Loucy (cell line): ENCODE measurements around the gene SELENOI.

Experiments
- H2AFZ ChIP-seq: fragments of 200-600 bp; sonication (generic); 2 replicates; pipeline ENCODE4 v1.6.0; 2016; ENCODE audit warnings: antibody characterized with exemption, mild to moderate bottlenecking, low read length, moderate library complexity
- H3F3A ChIP-seq: fragments of 200-600 bp; 2 replicates; pipeline ENCODE4 v1.6.0; 2016; ENCODE audit warnings: antibody characterized with exemption, low read depth, mild to moderate bottlenecking
- H3K27me3 ChIP-seq: fragments of 200-600 bp; sonication (generic); 2 replicates; pipeline ENCODE4 v1.6.1; 2014; ENCODE audit warnings: low read length, mild to moderate bottlenecking; ENCODE audit not compliant: insufficient read depth, poor library complexity, severe bottlenecking
- H3K36me3 ChIP-seq: fragments of 200-600 bp; sonication (generic); 2 replicates; pipeline ENCODE4 v1.6.1; 2016; ENCODE audit warnings: low read length; ENCODE audit not compliant: insufficient read depth
- H3K4me1 ChIP-seq: fragments of 200-600 bp; sonication (generic); 2 replicates; pipeline ENCODE4 v1.5.1; 2014; ENCODE audit warnings: low read length, mild to moderate bottlenecking; ENCODE audit not compliant: insufficient read depth, poor library complexity, severe bottlenecking
- H3K4me2 ChIP-seq: fragments of 200-600 bp; sonication (generic); 2 replicates; pipeline ENCODE4 v1.6.0; 2014; ENCODE audit warnings: antibody characterized with exemption, low read length, low read depth, mild to moderate bottlenecking; ENCODE audit not compliant: poor library complexity, severe bottlenecking
- H3K4me3 ChIP-seq: fragments of 200-600 bp; sonication (generic); 2 replicates; pipeline ENCODE4 v1.5.1; 2014; ENCODE audit warnings: low read length, mild to moderate bottlenecking, mixed read lengths; ENCODE audit not compliant: poor library complexity, severe bottlenecking
- H3K79me2 ChIP-seq: fragments of 200-600 bp; sonication (generic); 2 replicates; pipeline ENCODE4 v1.6.1; 2014; ENCODE audit warnings: low read length; ENCODE audit not compliant: insufficient read depth
- H3K9ac ChIP-seq: fragments of 200-600 bp; sonication (generic); 2 replicates; pipeline ENCODE4 v1.6.0; 2014; ENCODE audit warnings: mild to moderate bottlenecking, low read depth, low read length, moderate library complexity; ENCODE audit not compliant: poor library complexity, severe bottlenecking
- H3K9me2 ChIP-seq: fragments of 200-600 bp; sonication (generic); replicated peaks from 2 replicates; pipeline ENCODE4 v1.6.1; 2016; ENCODE audit warnings: low read depth, low read length, mixed read lengths
- H3K9me3 ChIP-seq: fragments of 200-600 bp; sonication (generic); 2 replicates; pipeline ENCODE4 v1.6.1; 2014; ENCODE audit warnings: mild to moderate bottlenecking, antibody characterized with exemption, low read length, low read depth; ENCODE audit not compliant: insufficient read depth
- H4K20me1 ChIP-seq: fragments of 200-600 bp; sonication (generic); 2 replicates; pipeline ENCODE4 v1.6.0; 2014; ENCODE audit warnings: antibody characterized with exemption, low read length, mild to moderate bottlenecking; ENCODE audit not compliant: insufficient read depth, poor library complexity, severe bottlenecking
- EZH2phosphoT487 ChIP-seq: fragments of 200-600 bp; IDR thresholded peaks from 2 replicates; pipeline ENCODE4 v1.6.1; 2018; ENCODE audit warnings: antibody characterized with exemption, mild to moderate bottlenecking, moderate library complexity, borderline replicate concordance
- TF ChIP-seq, protein P1 (sequence below): fragments of 200-600 bp; sonication (generic); conservative IDR thresholded peaks from 2 replicates; pipeline ENCODE4 v1.5.1; 2014; ENCODE audit warnings: mild to moderate bottlenecking, antibody characterized with exemption, low read length

SELENOI gene

DNA sequence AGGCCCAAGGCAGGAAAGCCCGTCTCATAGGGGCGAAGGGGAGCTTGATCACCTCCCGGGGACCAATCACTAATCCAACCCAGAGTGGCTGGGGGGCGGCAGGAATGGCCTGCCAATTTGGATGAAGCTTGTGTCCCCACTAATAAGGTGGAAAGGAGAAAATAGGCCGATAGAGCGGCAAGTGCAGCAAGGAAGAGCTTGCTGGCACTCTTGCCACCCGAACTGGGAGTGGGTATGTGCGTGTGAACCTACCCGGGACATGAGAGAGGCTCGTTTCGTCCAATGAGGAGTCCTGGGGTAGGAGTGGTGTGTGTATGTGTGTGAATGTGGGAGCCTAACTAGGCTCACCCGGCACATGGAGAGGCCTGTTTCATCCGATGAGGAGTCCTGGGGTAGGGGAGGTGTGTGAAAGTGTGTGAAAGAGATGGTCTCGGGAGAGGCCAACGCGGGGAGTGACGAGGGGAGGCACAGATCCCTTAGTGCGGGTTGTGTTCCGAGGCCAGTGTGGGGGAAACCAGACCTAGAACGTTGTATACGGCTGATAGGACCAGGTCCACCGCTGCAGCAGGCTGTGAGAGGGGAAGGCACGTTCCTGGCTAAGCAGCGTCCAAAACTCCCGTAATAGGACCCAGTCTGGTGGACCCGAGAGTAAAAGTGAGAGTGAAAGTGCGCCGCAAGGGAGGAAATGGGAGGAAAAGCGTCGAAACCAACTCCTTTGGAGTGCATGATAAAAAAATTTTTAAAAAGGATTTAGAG, 47.1 kb upstream of the SELENOI start:
- H3K4me3 ChIP-seq = peak overlapping the region; percentile 77
- H2AFZ ChIP-seq = peak overlapping the region; percentile 98
- no peaks in the 10 kb centered on the region for H4K20me1 ChIP-seq
- TF ChIP-seq EZH2phosphoT487 = no peak
- TF ChIP-seq, protein P1, sequence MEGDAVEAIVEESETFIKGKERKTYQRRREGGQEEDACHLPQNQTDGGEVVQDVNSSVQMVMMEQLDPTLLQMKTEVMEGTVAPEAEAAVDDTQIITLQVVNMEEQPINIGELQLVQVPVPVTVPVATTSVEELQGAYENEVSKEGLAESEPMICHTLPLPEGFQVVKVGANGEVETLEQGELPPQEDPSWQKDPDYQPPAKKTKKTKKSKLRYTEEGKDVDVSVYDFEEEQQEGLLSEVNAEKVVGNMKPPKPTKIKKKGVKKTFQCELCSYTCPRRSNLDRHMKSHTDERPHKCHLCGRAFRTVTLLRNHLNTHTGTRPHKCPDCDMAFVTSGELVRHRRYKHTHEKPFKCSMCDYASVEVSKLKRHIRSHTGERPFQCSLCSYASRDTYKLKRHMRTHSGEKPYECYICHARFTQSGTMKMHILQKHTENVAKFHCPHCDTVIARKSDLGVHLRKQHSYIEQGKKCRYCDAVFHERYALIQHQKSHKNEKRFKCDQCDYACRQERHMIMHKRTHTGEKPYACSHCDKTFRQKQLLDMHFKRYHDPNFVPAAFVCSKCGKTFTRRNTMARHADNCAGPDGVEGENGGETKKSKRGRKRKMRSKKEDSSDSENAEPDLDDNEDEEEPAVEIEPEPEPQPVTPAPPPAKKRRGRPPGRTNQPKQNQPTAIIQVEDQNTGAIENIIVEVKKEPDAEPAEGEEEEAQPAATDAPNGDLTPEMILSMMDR = no peak
- peak overlapping the region; percentile 64 for H3K9ac ChIP-seq
- no peaks in the 10 kb centered on the region for H3K27me3 ChIP-seq
- no peaks in the 10 kb centered on the region for H3K9me2 ChIP-seq
- no peaks in the 10 kb centered on the region for H3K79me2 ChIP-seq
- H3K36me3 ChIP-seq = no peaks in the 10 kb centered on the region
- no peaks in the 10 kb centered on the region for H3K9me3 ChIP-seq
- H3F3A ChIP-seq = no peaks in the 10 kb centered on the region
- H3K4me1 ChIP-seq = peaks cover 18% of the 10 kb centered on the region
- H3K4me2 ChIP-seq = peak overlapping the region; percentile 85

DNA sequence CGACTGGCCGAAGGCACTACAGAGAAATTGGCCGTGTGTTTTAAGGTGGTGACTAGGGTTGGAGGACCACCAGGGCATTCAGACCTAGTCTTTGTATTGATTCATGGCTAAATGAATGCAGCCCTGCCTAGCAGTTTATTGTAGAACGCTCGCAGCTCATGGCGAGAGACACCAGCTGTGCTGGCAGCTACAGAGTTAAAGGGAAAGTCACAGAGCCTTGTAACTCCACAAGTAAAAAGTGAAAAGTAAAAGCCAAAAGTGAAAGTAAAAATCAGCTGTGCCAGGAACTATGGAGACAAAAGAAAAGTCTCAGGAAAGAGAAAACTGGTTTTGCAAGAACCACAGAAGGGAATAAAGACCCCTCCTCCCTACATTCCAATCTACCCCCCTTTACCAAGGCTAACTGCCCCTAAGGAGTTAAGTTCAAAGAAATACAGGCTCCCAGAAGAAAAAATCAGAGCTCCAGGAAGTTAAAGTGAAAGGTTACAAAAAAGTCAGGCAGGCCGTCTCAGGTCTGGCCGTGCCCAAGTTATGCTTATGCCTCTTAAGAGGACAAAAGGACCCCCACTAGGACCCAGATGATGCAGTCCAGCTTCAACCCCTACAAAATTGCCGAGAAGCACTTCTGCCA, 46.4 kb upstream of the SELENOI start:
- peak overlapping the region; percentile 77 for H3K4me3 ChIP-seq
- H4K20me1 ChIP-seq = no peaks in the 10 kb centered on the region
- H3K36me3 ChIP-seq = no peaks in the 10 kb centered on the region
- peak overlapping the region; percentile 98 for H2AFZ ChIP-seq
- no peaks in the 10 kb centered on the region for H3K79me2 ChIP-seq
- no peaks in the 10 kb centered on the region for H3K27me3 ChIP-seq
- TF ChIP-seq, protein P1 = no peak
- TF ChIP-seq EZH2phosphoT487 = no peak
- peak overlapping the region; percentile 64 for H3K9ac ChIP-seq
- peak overlapping the region; percentile 85 for H3K4me2 ChIP-seq
- H3F3A ChIP-seq = no peaks in the 10 kb centered on the region
- no peaks in the 10 kb centered on the region for H3K9me2 ChIP-seq
- H3K4me1 ChIP-seq = peaks cover 18% of the 10 kb centered on the region
- H3K9me3 ChIP-seq = no peaks in the 10 kb centered on the region

GRCh38 chr2:26300234-26300925, 45.6 kb upstream of the SELENOI start:
- peak overlapping the region; percentile 85 for H3K4me2 ChIP-seq

More at GRCh38 chr2:26300234-26300925, 45.6 kb upstream of the SELENOI start:
- H3F3A ChIP-seq = no peaks in the 10 kb centered on the region
- H3K9me3 ChIP-seq = no peaks in the 10 kb centered on the region
- no peaks in the 10 kb centered on the region for H3K27me3 ChIP-seq
- no peaks in the 10 kb centered on the region for H3K9me2 ChIP-seq
- H3K36me3 ChIP-seq = no peaks in the 10 kb centered on the region
- H3K4me1 ChIP-seq = peaks cover 18% of the 10 kb centered on the region
- peak overlapping the region; percentile 37 for H3K9ac ChIP-seq
- H4K20me1 ChIP-seq = no peaks in the 10 kb centered on the region
- peak overlapping the region; percentile 77 for H3K4me3 ChIP-seq
- peak overlapping the region; percentile 98 for H2AFZ ChIP-seq
- TF ChIP-seq, protein P1 = no peak
- H3K79me2 ChIP-seq = no peaks in the 10 kb centered on the region
